Ovary (tissue), 3 donors: ENCODE measurements around the gene GPD1L.

Experiments
- POLR2A ChIP-seq: fragments of 450-650 bp; IDR thresholded peaks from one replicate; pipeline ENCODE4 v1.6.1; 2017; ENCODE audit warnings: antibody characterized with exemption, mild to moderate bottlenecking, moderate library complexity
- TF ChIP-seq, protein P1 (sequence below), 3 donors: fragments of 450-650 bp in 2 of 3; fragments of 200-600 bp in 1 of 3; IDR thresholded peaks; one replicate each; pipeline versions ENCODE4 v1.5.1 to v1.8.0; 2016 to 2022; ENCODE audit warnings: antibody characterized with exemption in 3 of 3, mild to moderate bottlenecking in 1 of 3
- donor health status: DM: no; HTN: no; CAD: no.

DNA sequence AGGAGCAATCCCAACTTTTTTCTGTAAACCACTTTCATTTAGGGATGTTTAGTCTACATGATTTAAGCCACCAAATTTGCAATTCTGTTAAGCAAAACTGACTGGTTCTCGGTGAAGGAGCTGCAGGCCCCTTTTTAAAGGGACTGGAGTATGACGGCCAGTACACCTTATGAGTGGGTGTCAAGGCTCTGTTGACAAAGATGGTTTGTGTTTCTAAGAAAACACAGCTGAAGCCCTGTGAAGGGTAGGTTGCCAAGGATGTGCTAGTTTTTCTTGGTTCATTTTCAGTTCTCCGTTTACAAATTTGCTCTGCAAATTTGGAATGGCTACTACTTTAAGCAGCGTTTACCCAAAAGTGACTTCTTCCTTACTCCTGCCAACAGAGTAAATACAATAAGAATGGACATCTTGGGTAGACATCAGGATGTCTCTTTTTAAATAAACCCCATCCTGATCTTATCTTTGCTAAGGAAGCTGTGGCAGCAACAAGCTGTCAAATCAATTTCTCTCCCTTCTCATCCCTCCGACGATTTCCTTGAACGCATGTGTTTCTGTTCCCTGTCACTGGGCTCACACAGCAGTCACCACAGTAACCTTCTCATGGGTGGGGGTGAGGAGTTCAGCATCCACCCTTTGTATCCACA lies 73.8 kb downstream of the GPD1L start:
- TF ChIP-seq, protein P1, sequence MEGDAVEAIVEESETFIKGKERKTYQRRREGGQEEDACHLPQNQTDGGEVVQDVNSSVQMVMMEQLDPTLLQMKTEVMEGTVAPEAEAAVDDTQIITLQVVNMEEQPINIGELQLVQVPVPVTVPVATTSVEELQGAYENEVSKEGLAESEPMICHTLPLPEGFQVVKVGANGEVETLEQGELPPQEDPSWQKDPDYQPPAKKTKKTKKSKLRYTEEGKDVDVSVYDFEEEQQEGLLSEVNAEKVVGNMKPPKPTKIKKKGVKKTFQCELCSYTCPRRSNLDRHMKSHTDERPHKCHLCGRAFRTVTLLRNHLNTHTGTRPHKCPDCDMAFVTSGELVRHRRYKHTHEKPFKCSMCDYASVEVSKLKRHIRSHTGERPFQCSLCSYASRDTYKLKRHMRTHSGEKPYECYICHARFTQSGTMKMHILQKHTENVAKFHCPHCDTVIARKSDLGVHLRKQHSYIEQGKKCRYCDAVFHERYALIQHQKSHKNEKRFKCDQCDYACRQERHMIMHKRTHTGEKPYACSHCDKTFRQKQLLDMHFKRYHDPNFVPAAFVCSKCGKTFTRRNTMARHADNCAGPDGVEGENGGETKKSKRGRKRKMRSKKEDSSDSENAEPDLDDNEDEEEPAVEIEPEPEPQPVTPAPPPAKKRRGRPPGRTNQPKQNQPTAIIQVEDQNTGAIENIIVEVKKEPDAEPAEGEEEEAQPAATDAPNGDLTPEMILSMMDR (IDR thresholded peaks at IDR 0.05) = no peak
- no peak for TF ChIP-seq POLR2A
